HFFc6 (cell line): ENCODE measurements around the gene RAB3GAP2. TPM values are rescaled to one million over a fixed set of nuclear protein-coding genes. Genes with fewer than 3 reads are reported as not detected.

ENCODE experiments used
- DNase-seq: peaks from one replicate; pipeline ENCODE4 v3.0.0-alpha.2; 2018
- H3K27ac Mint-ChIP-seq: 2 replicates; pipeline ENCODE4 v1.8.0; 2020; ENCODE audit warnings: mild to moderate bottlenecking, mixed read lengths
- H3K27me3 Mint-ChIP-seq: 2 replicates; pipeline ENCODE4 v1.8.0; 2021; ENCODE audit warnings: mild to moderate bottlenecking, moderate library complexity, mixed read lengths; ENCODE audit not compliant: insufficient read depth
- H3K36me3 Mint-ChIP-seq: 2 replicates; pipeline ENCODE4 v1.8.0; 2021; ENCODE audit warnings: low read depth, mixed read lengths
- H3K4me1 Mint-ChIP-seq: 2 replicates; pipeline ENCODE4 v1.8.0; 2020; ENCODE audit warnings: low read depth, mixed read lengths
- H3K4me3 Mint-ChIP-seq: 2 replicates; pipeline ENCODE4 v1.8.0; 2020; ENCODE audit warnings: mild to moderate bottlenecking, moderate library complexity, mixed read lengths
- H3K9me3 Mint-ChIP-seq: 2 replicates; pipeline ENCODE4 v1.8.0; 2020; ENCODE audit warnings: mild to moderate bottlenecking, mixed read lengths
- CTCF ChIP-seq: fragments of 200-600 bp; sonication (generic); IDR thresholded peaks from 2 replicates; pipeline ENCODE4 v1.5.0; 2021; ENCODE audit warnings: antibody characterized with exemption, mild to moderate bottlenecking
- total RNA-seq, 6 experiments: library from RNA; stranded (reverse); fragmentation: NEBNext Ultra II Directional; extraction: Animal tissue kit (Norgen Biotek cat#: 25700); gene quantifications; 2 replicates in 1 of 6; 3 replicates in 5 of 6; pipeline ENCODE4 v1.2.3, GENCODE V29; 2021

Gene RAB3GAP2
- total RNA-seq, 6 experiments from 2014 or later = 42.0 to 49.6 (median 43.9) TPM

GRCh38 chr1:220188538-220188937 lies 83.7 kb downstream of the RAB3GAP2 start:
- no peaks in the 10 kb centered on the region for H3K9me3 Mint-ChIP-seq
- H3K27ac Mint-ChIP-seq = no peak overlapping the region
- H3K4me3 Mint-ChIP-seq = no peak overlapping the region
- no peak for TF ChIP-seq CTCF
- peaks cover 14% of the 10 kb centered on the region for H3K4me1 Mint-ChIP-seq
- peaks cover 13% of the 10 kb centered on the region for H3K36me3 Mint-ChIP-seq
- H3K27me3 Mint-ChIP-seq = no peaks in the 10 kb centered on the region
- no peak for DNase-seq

DNA sequence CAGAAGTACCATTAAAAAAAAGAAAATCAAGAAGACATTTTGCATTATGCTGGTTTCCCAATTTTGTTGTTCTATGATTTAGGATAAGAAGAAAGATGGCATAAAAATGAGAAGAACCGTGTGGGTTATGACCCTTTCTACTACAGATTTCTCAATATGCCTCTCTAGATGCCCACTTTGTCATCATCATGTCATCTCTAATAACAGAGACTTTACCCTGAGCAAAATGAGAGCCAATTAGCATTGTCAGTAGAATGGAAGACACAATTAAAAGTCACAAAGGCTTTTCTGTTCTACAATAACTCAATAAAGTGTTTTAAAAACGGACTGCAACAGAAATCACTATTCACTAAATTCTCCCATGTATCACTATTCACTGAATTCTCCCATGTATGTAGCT lies 85.5 kb downstream of the RAB3GAP2 start:
- Mint-ChIP-seq H3K4me3 (no peak overlapping the region), H3K9me3 (no peaks in the 10 kb centered on the region), H3K36me3 (peaks cover 16% of the 10 kb centered on the region), H3K27me3 (no peaks in the 10 kb centered on the region), H3K4me1 (peaks cover 26% of the 10 kb centered on the region), H3K27ac (no peak overlapping the region; the same call in 1 of the 2 replicates)
- TF ChIP-seq CTCF = no peak
- no peak for DNase-seq

GRCh38 chr1:220184506-220184905 lies 87.7 kb downstream of the RAB3GAP2 start:
- Mint-ChIP-seq H3K36me3 (peaks cover 35% of the 10 kb centered on the region), H3K9me3 (no peaks in the 10 kb centered on the region), H3K4me3 (no peak overlapping the region), H3K27ac (peak overlapping the region; percentile 34; the same call in 1 of the 2 replicates), H3K4me1 (peaks cover 26% of the 10 kb centered on the region), H3K27me3 (no peaks in the 10 kb centered on the region)
- TF ChIP-seq CTCF = no peak
- no peak for DNase-seq

DNA sequence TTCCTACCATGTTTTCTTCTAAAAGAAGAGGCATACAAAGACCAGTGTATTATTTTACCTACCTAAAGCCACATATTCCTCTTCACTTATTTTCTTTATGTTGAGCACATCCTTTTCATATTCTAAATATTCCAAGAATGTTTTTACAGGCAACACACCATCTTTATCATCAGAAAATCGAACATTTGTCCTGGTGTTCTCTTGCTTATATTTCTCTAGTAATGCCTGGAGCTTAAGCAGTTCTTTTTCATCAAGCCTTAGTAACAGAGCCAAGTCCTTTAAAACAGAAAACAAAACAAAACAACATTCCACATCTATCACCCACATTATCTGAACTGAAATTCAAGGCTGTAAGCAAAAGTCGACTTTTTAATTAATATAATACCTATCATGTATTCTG lies 89.6 kb downstream of the RAB3GAP2 start:
- no peaks in the 10 kb centered on the region for H3K9me3 Mint-ChIP-seq
- H3K4me1 Mint-ChIP-seq = peaks cover 26% of the 10 kb centered on the region
- DNase-seq = no peak
- H3K36me3 Mint-ChIP-seq = peaks cover 46% of the 10 kb centered on the region
- H3K27ac Mint-ChIP-seq = peak overlapping the region; percentile 44
- TF ChIP-seq CTCF = no peak
- H3K4me3 Mint-ChIP-seq = peak overlapping the region; percentile 5; the same call in 1 of the 2 replicates
- no peaks in the 10 kb centered on the region for H3K27me3 Mint-ChIP-seq

- Mint-ChIP-seq H3K4me3 (no peak overlapping the region), H3K9me3 (no peaks in the 10 kb centered on the region), H3K36me3 (peaks cover 50% of the 10 kb centered on the region), H3K4me1 (peaks cover 26% of the 10 kb centered on the region), H3K27me3 (no peaks in the 10 kb centered on the region), H3K27ac (peak overlapping the region; percentile 12; the same call in 1 of the 2 replicates)
- TF ChIP-seq CTCF = no peak
- DNase-seq = no peak
Observed at GRCh38 chr1:220182111-220182510, 90.1 kb downstream of the RAB3GAP2 start.

GRCh38 chr1:220176540-220176939 lies 95.7 kb downstream of the RAB3GAP2 start:
- H3K4me3 Mint-ChIP-seq = no peak overlapping the region
- peaks cover 53% of the 10 kb centered on the region for H3K36me3 Mint-ChIP-seq
- TF ChIP-seq CTCF = no peak
- no peaks in the 10 kb centered on the region for H3K9me3 Mint-ChIP-seq
- H3K4me1 Mint-ChIP-seq = no peaks in the 10 kb centered on the region; the same call in 1 of the 2 replicates
- DNase-seq = no peak
- no peaks in the 10 kb centered on the region for H3K27me3 Mint-ChIP-seq
- H3K27ac Mint-ChIP-seq = no peak overlapping the region
